Activated T-cell treated with anti-CD3 and anti-CD28 coated beads, Interleukin-2, amount 50 U/mL, for 24 hours (primary cell): ENCODE data around the gene TMEM256.

ENCODE experiments used
- DNase-seq: peaks from one replicate; pipeline ENCODE4 v3.0.0-alpha.2; 2020
- H3K27ac Mint-ChIP-seq: 2 replicates; pipeline ENCODE4 v1.8.0; 2020; ENCODE audit warnings: mild to moderate bottlenecking, mixed read lengths
- H3K27me3 Mint-ChIP-seq: 2 replicates; pipeline ENCODE4 v1.8.0; 2020; ENCODE audit warnings: mixed read lengths
- H3K36me3 Mint-ChIP-seq: 2 replicates; pipeline ENCODE4 v1.8.0; 2020; ENCODE audit warnings: low read depth, mixed read lengths
- H3K4me1 Mint-ChIP-seq: 2 replicates; pipeline ENCODE4 v1.8.0; 2020; ENCODE audit warnings: low read depth, mixed read lengths
- H3K4me3 Mint-ChIP-seq: 2 replicates; pipeline ENCODE4 v1.8.0; 2020; ENCODE audit warnings: mild to moderate bottlenecking, moderate library complexity, mixed read lengths
- H3K9me3 Mint-ChIP-seq: 2 replicates; pipeline ENCODE4 v1.8.0; 2020; ENCODE audit warnings: mixed read lengths

Gene TMEM256

DNA sequence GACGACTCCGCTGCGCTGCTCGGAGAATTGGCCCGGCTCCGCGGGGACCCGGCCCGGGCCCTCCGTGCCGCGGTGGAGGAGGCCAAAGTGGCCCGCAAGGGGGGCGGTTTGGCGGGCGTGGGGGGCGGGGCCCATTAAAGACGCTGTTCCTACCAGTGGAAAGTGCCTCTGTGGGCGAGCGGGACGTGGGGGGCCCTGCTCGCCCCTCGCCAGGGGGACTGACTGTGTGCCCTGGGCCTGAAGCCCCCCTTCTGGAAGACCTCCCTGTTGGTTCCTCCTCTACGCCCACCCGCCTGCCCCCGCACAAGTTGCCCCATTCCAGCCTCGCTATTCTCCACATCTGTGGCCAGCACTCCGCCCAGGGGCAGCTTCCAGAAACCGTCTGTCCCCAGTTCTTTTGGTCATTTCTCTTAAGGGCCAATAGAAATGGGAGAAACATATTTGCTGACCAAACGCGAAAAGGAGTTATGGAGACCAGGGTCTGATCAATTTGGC is 33.5 kb upstream of the TMEM256 start:
- H3K4me3 Mint-ChIP-seq: peak overlapping the region; percentile 91
- H3K27me3 Mint-ChIP-seq: peaks cover 35% of the 10 kb centered on the region
- no peak for DNase-seq
- peaks cover 10% of the 10 kb centered on the region for H3K36me3 Mint-ChIP-seq
- peaks cover 49% of the 10 kb centered on the region for H3K4me1 Mint-ChIP-seq
- no peak overlapping the region for H3K27ac Mint-ChIP-seq
- H3K9me3 Mint-ChIP-seq: no peaks in the 10 kb centered on the region

- H3K9me3 Mint-ChIP-seq: no peaks in the 10 kb centered on the region
- peaks cover 30% of the 10 kb centered on the region for H3K27me3 Mint-ChIP-seq
- peaks cover 49% of the 10 kb centered on the region for H3K4me1 Mint-ChIP-seq
- peak; percentile 89 for DNase-seq
- H3K36me3 Mint-ChIP-seq: peaks cover 10% of the 10 kb centered on the region
- H3K4me3 Mint-ChIP-seq: peak overlapping the region; percentile 91
- H3K27ac Mint-ChIP-seq: peak overlapping the region; percentile 97
These were observed 32.9 kb upstream of the TMEM256 start for GRCh38 chr17:7436556-7437368.

- Mint-ChIP-seq H3K36me3 (peaks cover 10% of the 10 kb centered on the region), H3K27me3 (peaks cover 22% of the 10 kb centered on the region), H3K4me3 (peak overlapping the region; percentile 91), H3K9me3 (no peaks in the 10 kb centered on the region), H3K27ac (peak overlapping the region; percentile 97), H3K4me1 (peaks cover 48% of the 10 kb centered on the region)
- DNase-seq: peak; percentile 81
These were observed 32.0 kb upstream of the TMEM256 start for GRCh38 chr17:7435676-7436555.

DNA sequence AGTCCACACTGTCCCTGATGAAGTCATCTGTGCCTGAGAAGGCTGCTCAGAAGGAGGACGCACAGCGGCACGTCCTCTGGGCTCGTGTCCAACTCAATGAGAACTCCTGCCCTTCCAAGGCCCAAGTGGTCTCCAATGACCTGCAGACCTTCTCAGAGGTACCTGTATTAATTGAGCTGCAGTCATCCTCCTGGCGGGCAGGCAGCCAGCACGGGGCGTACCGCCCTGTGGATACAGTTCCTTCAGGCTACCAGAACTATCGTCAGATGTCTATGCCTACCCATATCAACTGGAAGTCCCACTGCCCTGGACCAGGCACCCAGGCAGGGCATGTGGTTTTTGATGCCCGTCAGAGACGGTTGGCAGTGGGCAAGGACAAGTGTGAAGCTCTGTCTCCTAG is 28.4 kb upstream of the TMEM256 start:
- Mint-ChIP-seq H3K27me3 (no peaks in the 10 kb centered on the region), H3K4me1 (peaks cover 20% of the 10 kb centered on the region)

GRCh38 chr17:7431231-7431630 is 27.3 kb upstream of the TMEM256 start:
- H3K9me3 Mint-ChIP-seq: no peaks in the 10 kb centered on the region
- no peaks in the 10 kb centered on the region for H3K27me3 Mint-ChIP-seq
- no peak overlapping the region for H3K4me3 Mint-ChIP-seq
- no peak for DNase-seq
- peaks cover 4% of the 10 kb centered on the region for H3K36me3 Mint-ChIP-seq
- peaks cover 12% of the 10 kb centered on the region for H3K4me1 Mint-ChIP-seq
- no peak overlapping the region for H3K27ac Mint-ChIP-seq

More for the DNA sequence above, 28.4 kb upstream of the TMEM256 start:
- Mint-ChIP-seq H3K4me3 (no peak overlapping the region), H3K9me3 (no peaks in the 10 kb centered on the region), H3K36me3 (peaks cover 6% of the 10 kb centered on the region), H3K27ac (no peak overlapping the region)
- DNase-seq: no peak

DNA sequence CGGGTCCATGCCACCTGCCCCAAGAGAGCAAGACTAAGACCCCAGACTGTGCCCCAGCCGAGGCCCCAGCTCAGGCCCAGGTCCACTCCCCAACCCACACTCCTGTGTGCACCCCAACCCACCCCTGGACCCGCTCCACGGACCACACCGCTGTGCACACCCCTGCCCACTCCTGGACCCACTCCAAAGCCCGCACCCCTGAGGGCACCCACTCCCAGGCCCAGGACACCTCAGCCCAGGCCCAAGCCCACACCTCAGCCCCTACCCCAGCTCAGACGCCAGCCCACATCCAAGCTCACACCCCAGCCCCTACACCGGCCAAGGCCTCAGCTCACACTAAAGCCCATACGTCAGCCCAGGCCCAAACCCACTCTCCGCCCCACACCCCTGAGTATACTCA is 25.8 kb upstream of the TMEM256 start:
- no peaks in the 10 kb centered on the region for H3K27me3 Mint-ChIP-seq
- no peak overlapping the region for H3K27ac Mint-ChIP-seq
- no peak overlapping the region for H3K4me3 Mint-ChIP-seq
- no peaks in the 10 kb centered on the region for H3K36me3 Mint-ChIP-seq
- no peaks in the 10 kb centered on the region for H3K4me1 Mint-ChIP-seq
- H3K9me3 Mint-ChIP-seq: no peaks in the 10 kb centered on the region
- DNase-seq: no peak

- no peak for DNase-seq
- Mint-ChIP-seq H3K4me1 (no peaks in the 10 kb centered on the region), H3K27ac (no peak within 1 kb of the TSS), H3K36me3 (no peaks in the 10 kb centered on the region), H3K9me3 (no peaks in the 10 kb centered on the region), H3K4me3 (no peak within 1 kb of the TSS), H3K27me3 (no peaks in the 10 kb centered on the region)
These were observed 24.7 kb upstream of the TMEM256 start, which contains the start of gene SPEM3 for GRCh38 chr17:7428557-7428956. SPEM3 (plus strand) TSS chr17:7428857; CDS start chr17:7428903, 46 bp downstream.

GRCh38 chr17:7427549-7427948 is 23.7 kb upstream of the TMEM256 start:
- Mint-ChIP-seq H3K27me3 (no peaks in the 10 kb centered on the region), H3K9me3 (no peaks in the 10 kb centered on the region), H3K4me1 (no peaks in the 10 kb centered on the region), H3K27ac (no peak overlapping the region), H3K36me3 (no peaks in the 10 kb centered on the region), H3K4me3 (no peak overlapping the region)
- DNase-seq: no peak

DNA sequence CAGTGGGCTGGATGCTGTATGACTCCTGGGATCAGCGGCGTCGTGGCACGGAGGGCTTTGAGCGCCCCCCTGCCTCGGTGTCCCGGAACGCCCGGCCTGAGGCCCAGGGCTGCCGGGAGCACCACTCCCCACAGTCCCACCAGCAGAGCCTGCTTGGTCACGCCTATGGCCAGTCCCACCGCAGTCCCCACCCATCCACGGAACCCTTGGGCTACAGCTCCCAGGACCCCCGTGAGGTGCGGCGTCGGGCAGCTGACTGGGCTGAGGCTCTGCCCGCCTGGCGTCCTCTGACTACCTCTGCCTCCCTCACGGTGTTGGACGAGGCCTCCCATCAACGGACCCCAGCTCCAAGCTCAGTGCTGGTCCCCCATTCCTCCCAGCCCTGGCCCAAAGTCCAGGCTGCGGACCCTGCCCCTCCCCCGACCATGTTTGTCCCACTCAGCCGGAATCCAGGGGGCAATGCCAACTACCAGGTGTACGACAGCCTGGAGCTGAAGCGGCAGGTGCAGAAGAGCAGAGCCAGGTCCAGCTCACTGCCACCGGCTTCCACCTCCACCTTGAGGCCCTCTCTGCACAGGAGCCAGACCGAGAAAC is 23.1 kb upstream of the TMEM256 start:
- Mint-ChIP-seq H3K27me3 (no peaks in the 10 kb centered on the region), H3K27ac (no peak overlapping the region), H3K9me3 (no peaks in the 10 kb centered on the region), H3K4me3 (no peak overlapping the region), H3K36me3 (no peaks in the 10 kb centered on the region), H3K4me1 (no peaks in the 10 kb centered on the region)
- no peak for DNase-seq

DNA sequence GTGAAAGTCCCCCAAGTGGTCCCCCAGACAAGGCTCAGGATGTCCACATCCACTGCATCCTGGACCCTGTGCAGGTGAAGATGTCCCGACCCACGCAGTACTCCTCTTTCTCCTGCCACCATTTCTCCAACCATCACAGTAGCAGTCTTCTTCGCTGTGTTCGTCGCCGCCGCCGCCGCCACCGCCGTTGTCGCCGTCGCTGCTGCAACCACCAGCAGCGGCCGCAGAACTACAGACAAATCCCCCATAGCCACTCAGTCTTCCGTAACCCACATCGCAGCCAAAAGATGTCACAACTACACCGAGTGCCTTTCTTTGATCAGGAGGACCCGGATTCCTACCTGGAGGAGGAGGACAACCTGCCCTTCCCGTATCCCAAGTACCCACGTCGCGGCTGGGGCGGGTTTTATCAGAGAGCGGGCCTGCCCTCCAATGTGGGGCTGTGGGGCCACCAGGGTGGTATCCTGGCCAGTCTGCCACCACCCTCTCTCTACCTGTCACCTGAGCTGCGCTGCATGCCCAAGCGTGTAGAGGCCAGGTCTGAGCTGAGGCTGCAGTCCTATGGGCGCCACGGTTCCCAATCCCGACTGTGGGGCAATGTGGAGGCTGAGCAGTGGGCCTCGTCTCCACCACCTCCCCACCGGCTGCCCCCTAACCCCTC is 22.4 kb upstream of the TMEM256 start:
- Mint-ChIP-seq H3K9me3 (no peaks in the 10 kb centered on the region), H3K27me3 (no peaks in the 10 kb centered on the region), H3K27ac (no peak overlapping the region), H3K4me3 (no peak overlapping the region), H3K4me1 (no peaks in the 10 kb centered on the region), H3K36me3 (no peaks in the 10 kb centered on the region)
- DNase-seq: no peak

- no peaks in the 10 kb centered on the region for H3K9me3 Mint-ChIP-seq
- no peak overlapping the region for H3K27ac Mint-ChIP-seq
These were observed 21.9 kb upstream of the TMEM256 start for GRCh38 chr17:7425756-7426155.

GRCh38 chr17:7425316-7425715 is 21.4 kb upstream of the TMEM256 start, which contains the start of gene SPEM2:
SPEM2 (plus strand) TSS chr17:7425616; CDS start chr17:7425689, 73 bp downstream.
- no peak for DNase-seq
- Mint-ChIP-seq H3K27ac (no peak within 1 kb of the TSS), H3K36me3 (no peaks in the 10 kb centered on the region), H3K4me1 (no peaks in the 10 kb centered on the region), H3K4me3 (no peak within 1 kb of the TSS), H3K9me3 (no peaks in the 10 kb centered on the region), H3K27me3 (no peaks in the 10 kb centered on the region)

More at GRCh38 chr17:7425756-7426155, 21.9 kb upstream of the TMEM256 start:
- H3K27me3 Mint-ChIP-seq: no peaks in the 10 kb centered on the region
- H3K4me3 Mint-ChIP-seq: no peak overlapping the region
- H3K4me1 Mint-ChIP-seq: no peaks in the 10 kb centered on the region
- no peak for DNase-seq
- no peaks in the 10 kb centered on the region for H3K36me3 Mint-ChIP-seq

DNA sequence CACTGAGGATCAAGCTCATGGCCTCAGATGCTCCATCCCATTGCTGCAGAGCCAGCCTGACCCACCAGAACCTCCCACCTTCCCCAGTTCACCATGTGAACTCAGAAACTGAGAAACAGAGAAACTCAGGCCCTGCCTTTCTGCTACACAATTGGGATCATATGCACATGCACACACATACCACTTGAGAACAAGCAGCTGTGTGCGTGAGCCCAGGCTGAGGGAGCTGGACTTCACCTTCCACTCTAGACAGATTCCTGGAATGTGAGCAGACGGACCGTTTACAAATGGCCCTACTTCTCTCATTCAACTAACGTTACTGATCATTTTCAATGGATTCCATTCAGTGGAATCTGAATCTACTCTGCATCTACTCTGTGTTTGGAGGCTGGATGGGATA is 19.8 kb upstream of the TMEM256 start:
- Mint-ChIP-seq H3K4me1 (no peaks in the 10 kb centered on the region), H3K27me3 (no peaks in the 10 kb centered on the region), H3K27ac (no peak overlapping the region), H3K4me3 (no peak overlapping the region), H3K36me3 (no peaks in the 10 kb centered on the region), H3K9me3 (no peaks in the 10 kb centered on the region)
- DNase-seq: no peak

GRCh38 chr17:7421186-7421585 is 17.3 kb upstream of the TMEM256 start:
- Mint-ChIP-seq H3K9me3 (no peaks in the 10 kb centered on the region), H3K27ac (no peak overlapping the region), H3K4me1 (no peaks in the 10 kb centered on the region), H3K27me3 (no peaks in the 10 kb centered on the region), H3K36me3 (no peaks in the 10 kb centered on the region), H3K4me3 (no peak overlapping the region)
- no peak for DNase-seq
